ENCODE results near the gene IER2.

The IER2 gene

DNA sequence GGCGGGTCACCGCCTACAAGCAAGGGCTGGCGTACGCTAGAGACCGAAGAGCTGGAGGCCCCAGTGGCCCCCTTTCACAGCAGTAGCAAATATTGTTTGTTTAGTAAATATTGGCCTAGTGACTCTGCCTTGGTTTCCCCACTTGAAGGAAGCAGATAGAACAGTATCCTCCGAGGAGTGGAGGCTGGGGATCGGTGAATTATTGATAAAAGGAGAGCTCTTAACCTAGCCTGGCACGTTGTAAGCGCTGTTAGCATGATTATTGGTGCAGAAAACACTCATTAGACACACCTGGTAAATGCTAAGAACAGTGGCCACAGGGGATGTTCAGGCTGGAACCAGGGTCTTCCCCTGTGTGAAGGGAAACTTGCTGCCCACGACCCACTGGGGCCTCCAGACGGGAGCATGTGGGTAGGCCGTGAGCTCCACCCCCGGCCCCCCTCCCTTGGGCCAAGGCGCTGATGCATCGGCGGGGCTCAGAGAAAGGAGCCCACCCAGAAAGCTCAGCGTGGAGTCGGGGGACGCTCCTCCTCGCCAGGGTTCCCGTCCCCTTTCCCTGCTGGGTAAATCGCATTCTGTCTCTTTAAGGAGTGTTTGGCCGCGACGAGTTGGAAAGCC is 2.3 kb downstream of the IER2 start:
- peaks cover 11% of the 10 kb centered on the region for H3K36me3 Mint-ChIP-seq (ENCODE audit: low read depth)
- peaks cover 15% of the 10 kb centered on the region for H3K4me1 Mint-ChIP-seq
- H3K4me3 Mint-ChIP-seq: peak overlapping the region; percentile 95 to 100 (median 100)
- H3K9me3 Mint-ChIP-seq: no peaks in the 10 kb centered on the region
- peak overlapping the region; percentile 95 to 100 (median 96) for H3K27ac Mint-ChIP-seq
- H3K27me3 Mint-ChIP-seq (ENCODE audit: low read depth): peaks cover 5% of the 10 kb centered on the region
- TF ChIP-seq, protein P1, sequence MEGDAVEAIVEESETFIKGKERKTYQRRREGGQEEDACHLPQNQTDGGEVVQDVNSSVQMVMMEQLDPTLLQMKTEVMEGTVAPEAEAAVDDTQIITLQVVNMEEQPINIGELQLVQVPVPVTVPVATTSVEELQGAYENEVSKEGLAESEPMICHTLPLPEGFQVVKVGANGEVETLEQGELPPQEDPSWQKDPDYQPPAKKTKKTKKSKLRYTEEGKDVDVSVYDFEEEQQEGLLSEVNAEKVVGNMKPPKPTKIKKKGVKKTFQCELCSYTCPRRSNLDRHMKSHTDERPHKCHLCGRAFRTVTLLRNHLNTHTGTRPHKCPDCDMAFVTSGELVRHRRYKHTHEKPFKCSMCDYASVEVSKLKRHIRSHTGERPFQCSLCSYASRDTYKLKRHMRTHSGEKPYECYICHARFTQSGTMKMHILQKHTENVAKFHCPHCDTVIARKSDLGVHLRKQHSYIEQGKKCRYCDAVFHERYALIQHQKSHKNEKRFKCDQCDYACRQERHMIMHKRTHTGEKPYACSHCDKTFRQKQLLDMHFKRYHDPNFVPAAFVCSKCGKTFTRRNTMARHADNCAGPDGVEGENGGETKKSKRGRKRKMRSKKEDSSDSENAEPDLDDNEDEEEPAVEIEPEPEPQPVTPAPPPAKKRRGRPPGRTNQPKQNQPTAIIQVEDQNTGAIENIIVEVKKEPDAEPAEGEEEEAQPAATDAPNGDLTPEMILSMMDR (IDR thresholded peaks at IDR 0.05; ENCODE audit: unreplicated experiment in 3 of 3): no peak

DNA sequence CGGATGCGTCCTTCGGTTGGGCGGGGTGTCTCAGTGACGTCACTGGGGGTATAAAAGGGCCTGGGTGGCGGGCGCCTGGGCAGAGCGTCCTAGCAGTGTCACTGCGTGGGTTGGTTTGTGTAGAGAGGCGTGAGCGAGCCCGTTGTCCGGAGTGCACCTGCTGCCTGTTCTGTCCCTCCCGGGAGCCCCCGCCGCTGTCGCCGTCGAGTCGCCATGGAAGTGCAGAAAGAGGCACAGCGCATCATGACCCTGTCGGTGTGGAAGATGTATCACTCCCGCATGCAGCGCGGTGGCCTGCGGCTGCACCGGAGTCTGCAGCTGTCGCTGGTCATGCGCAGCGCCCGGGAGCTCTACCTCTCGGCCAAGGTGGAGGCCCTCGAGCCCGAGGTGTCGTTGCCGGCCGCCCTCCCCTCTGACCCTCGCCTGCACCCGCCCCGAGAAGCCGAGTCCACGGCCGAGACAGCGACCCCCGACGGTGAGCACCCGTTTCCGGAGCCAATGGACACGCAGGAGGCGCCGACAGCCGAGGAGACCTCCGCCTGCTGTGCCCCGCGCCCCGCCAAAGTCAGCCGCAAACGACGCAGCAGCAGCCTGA is 2.9 kb downstream of the IER2 start:
- peaks cover 17% of the 10 kb centered on the region for H3K4me1 Mint-ChIP-seq
- peaks cover 11% of the 10 kb centered on the region for H3K36me3 Mint-ChIP-seq (ENCODE audit: low read depth)
- H3K27me3 Mint-ChIP-seq (ENCODE audit: low read depth): peaks cover 5% of the 10 kb centered on the region
- no peaks in the 10 kb centered on the region for H3K9me3 Mint-ChIP-seq
- TF ChIP-seq, protein P1 (IDR thresholded peaks at IDR 0.05; ENCODE audit: unreplicated experiment in 3 of 3): peak; percentile 15 to 36 (median 15)
- H3K4me3 Mint-ChIP-seq: peak overlapping the region; percentile 95 to 100 (median 100)
- peak overlapping the region; percentile 95 to 100 (median 96) for H3K27ac Mint-ChIP-seq

DNA sequence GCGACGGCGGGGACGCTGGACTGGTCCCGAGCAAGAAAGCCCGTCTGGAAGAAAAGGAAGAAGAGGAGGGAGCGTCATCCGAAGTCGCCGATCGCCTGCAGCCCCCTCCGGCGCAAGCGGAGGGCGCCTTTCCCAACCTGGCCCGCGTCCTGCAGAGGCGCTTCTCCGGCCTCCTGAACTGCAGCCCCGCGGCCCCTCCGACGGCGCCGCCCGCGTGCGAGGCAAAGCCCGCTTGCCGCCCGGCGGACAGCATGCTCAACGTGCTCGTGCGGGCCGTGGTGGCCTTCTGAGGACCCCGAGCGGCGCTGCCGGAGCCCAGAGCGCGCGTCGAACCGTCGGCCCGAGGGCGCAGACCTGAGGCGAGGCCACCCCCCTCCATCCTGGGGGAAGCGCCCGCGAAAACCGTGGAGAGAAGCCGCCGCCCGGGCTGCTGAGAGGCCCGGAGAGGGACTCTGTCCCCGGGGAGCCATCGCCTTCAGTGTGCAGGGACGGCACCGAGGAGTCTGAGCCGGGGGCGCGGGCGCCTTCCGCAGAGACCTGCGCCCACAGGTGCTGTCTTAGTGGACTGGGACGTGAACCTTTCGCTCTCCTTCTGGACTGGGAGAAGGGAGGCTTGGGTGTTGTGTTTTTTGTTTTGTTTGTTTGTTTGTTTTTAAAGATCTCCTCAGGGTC is 3.5 kb downstream of the IER2 start:
- H3K4me1 Mint-ChIP-seq: peaks cover 17% of the 10 kb centered on the region
- no peaks in the 10 kb centered on the region for H3K9me3 Mint-ChIP-seq
- peak overlapping the region; percentile 95 to 100 (median 96) for H3K27ac Mint-ChIP-seq
- peaks cover 11% of the 10 kb centered on the region for H3K36me3 Mint-ChIP-seq (ENCODE audit: low read depth)
- H3K27me3 Mint-ChIP-seq (ENCODE audit: low read depth): peaks cover 5% of the 10 kb centered on the region
- TF ChIP-seq, protein P1 (IDR thresholded peaks at IDR 0.05; ENCODE audit: unreplicated experiment in 3 of 3): peak in 2 of 3 experiments; percentile 7 to 20
- peak overlapping the region; percentile 95 to 100 (median 100) for H3K4me3 Mint-ChIP-seq

DNA sequence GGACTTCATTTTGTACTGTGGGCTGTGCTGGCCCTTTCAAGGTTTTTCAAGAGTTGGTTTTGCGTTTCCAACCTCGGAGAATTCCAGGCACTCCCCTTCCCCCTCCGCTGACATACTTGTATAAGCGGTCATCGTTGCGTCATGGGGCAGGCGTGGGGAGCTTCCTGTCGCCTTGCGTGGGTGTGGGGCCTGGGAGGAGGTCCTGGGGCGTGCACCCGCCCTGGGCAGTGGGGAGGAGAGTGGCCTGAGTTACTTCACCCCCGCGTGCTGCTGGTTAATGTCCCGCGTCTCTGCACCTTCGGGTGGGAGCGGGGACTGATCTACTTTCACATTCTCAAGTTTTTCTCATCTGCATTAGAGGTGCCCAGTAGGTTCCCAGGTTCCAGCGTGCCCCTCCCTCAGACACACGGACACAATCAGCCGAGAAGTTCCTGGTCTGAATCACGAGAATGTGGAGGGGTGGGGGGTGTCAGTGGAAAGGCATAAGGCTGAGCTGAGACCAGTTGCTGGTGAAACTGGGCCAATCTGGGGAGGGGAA is 4.1 kb downstream of the IER2 start:
- H3K27me3 Mint-ChIP-seq (ENCODE audit: low read depth): peaks cover 5% of the 10 kb centered on the region
- H3K4me3 Mint-ChIP-seq: peak overlapping the region; percentile 95 to 100 (median 100)
- peaks cover 11% of the 10 kb centered on the region for H3K36me3 Mint-ChIP-seq (ENCODE audit: low read depth)
- peaks cover 15% of the 10 kb centered on the region for H3K4me1 Mint-ChIP-seq
- H3K27ac Mint-ChIP-seq: peak overlapping the region; percentile 94 to 98 (median 95)
- TF ChIP-seq, protein P1 (IDR thresholded peaks at IDR 0.05; ENCODE audit: unreplicated experiment in 3 of 3): no peak
- H3K9me3 Mint-ChIP-seq: no peaks in the 10 kb centered on the region

DNA sequence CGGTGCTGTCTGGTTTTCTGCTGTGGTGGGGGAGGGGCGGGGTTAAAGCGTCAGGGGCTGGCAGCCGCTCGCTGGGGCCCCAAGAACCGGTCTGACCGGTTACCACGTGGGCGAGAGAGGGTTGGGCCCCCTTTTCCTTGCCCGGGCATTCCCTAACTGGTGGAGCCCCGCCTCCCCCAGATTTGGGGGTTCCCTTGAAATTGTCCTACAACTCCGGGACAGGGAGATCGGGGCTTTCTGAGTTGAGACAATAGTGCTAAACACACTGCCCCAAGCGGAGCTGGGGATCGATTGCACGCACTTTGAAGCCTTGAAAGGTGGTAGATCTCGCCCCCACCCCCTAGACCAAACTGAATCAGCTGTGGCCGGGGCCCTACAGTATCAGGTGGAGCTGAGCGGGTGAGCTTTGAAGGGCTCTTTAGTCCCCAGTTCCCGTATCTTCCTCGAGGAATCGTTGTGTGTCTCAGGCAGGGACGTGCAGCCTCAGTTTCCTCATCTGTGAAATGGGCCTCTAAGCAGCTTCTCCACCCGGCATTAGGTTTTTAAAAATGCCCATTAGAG is 4.8 kb downstream of the IER2 start:
- Mint-ChIP-seq H3K9me3 (no peaks in the 10 kb centered on the region), H3K27ac (peak overlapping the region; percentile 94 to 98 (median 95)), H3K4me3 (peak overlapping the region; percentile 95 to 100 (median 100)), H3K4me1 (peaks cover 11% of the 10 kb centered on the region), H3K36me3 (ENCODE audit: low read depth) (peaks cover 11% of the 10 kb centered on the region), H3K27me3 (ENCODE audit: low read depth) (peaks cover 5% of the 10 kb centered on the region)
- TF ChIP-seq, protein P1 (IDR thresholded peaks at IDR 0.05; ENCODE audit: unreplicated experiment in 3 of 3): peak in 1 of 3 experiments; percentile 18

Measured in nephron (organoid).